HepG2 (cell line): ENCODE measurements around the gene NGRN. TPM values are rescaled to one million over a fixed set of nuclear protein-coding genes. Genes with fewer than 3 reads are reported as not detected.

Source experiments
- ATAC-seq: fragments of 200-7000 bp; cut with Tn5 transposase; 3 replicates; pipeline ENCODE4 v1.9.1; 2020; ENCODE audit warnings: mild to moderate bottlenecking, moderate library complexity
- BruUV-seq: library from RNA; stranded (reverse); fragments of 400-500 nt; replicated peaks from 2 replicates; lab custom pipeline; 2021; lab: Mats Ljungman, UMichigan
- CTCF ChIA-PET: fragments of 300-600 bp; formaldehyde crosslinking; extraction: SDS; loops from one replicate; lab custom pipeline; 2021; ENCODE audit warnings: low total read pairs, inconsistent platforms, low intra/inter-chr PET ratio; lab: Yijun Ruan, JAX
- POLR2A ChIA-PET: fragments of 350-600 bp; sonication (Branson Sonifier 250); formaldehyde crosslinking; loops from one replicate; lab custom pipeline; 2020; ENCODE audit warnings: antibody characterized with exemption, inconsistent platforms; lab: Yijun Ruan, JAX
- DNase-seq: peaks from one replicate; pipeline ENCODE4 v3.0.0-alpha.2; 2015; ENCODE audit warnings: low spot score
- FAIRE-seq: peaks from 3 replicates; lab custom pipeline; 2011; peaks lifted over from hg19 to GRCh38; lab: Jason Lieb, UNC
- H2AFZ ChIP-seq: one replicate; pipeline ENCODE4 v1.6.1; 2011; ENCODE audit warnings: low read length, inconsistent platforms
- H3K27ac ChIP-seq: fragments of 300-600 bp; 3 replicates; pipeline ENCODE4 v1.8.0; 2011; ENCODE audit warnings: mixed run types, mild to moderate bottlenecking, mixed read lengths, low read length, inconsistent platforms; ENCODE audit not compliant: insufficient read depth; ENCODE audit errors: extremely low read length
- H3K27me3 ChIP-seq, 2 experiments: fragments of 200-600 bp in 1 of 2; 2 replicates in 1 of 2; 3 replicates in 1 of 2; pipeline versions ENCODE4 v1.6.0 to v1.8.0; 2011; ENCODE audit warnings: low read length in 2 of 2, mild to moderate bottlenecking in 2 of 2, moderate library complexity in 2 of 2, inconsistent platforms in 1 of 2; ENCODE audit not compliant: insufficient read depth in 2 of 2, control insufficient read depth in 1 of 2
- H3K36me3 ChIP-seq, 2 experiments: fragments of 200-600 bp in 1 of 2; replicated peaks in 1 of 2; 2 replicates in 1 of 2; 3 replicates in 1 of 2; pipeline versions ENCODE4 v1.5.1 to v1.8.0; 2011; ENCODE audit warnings: low read length in 2 of 2, inconsistent platforms in 1 of 2; ENCODE audit not compliant: insufficient read depth in 2 of 2, control insufficient read depth in 1 of 2
- H3K4me1 ChIP-seq: 2 replicates; pipeline ENCODE4 v1.5.1; 2012; ENCODE audit warnings: low read length, inconsistent platforms; ENCODE audit not compliant: insufficient read depth
- H3K4me2 ChIP-seq: 2 replicates; pipeline ENCODE4 v1.6.0; 2011; ENCODE audit warnings: low read depth, low read length, inconsistent platforms
- H3K4me3 ChIP-seq, 3 experiments: fragments of 200-600 bp in 1 of 3; sonication (generic), shearing (Covaris generic) in 1 of 3; replicated peaks in 1 of 3; 2 replicates each; pipeline ENCODE4 v1.5.1; 2011 to 2016; ENCODE audit warnings: low read length in 3 of 3, inconsistent platforms in 2 of 3, low read depth in 2 of 3, mild to moderate bottlenecking in 2 of 3, control low read depth in 1 of 3, mixed read lengths in 1 of 3; ENCODE audit not compliant: insufficient read depth in 1 of 3
- H3K79me2 ChIP-seq: one replicate; pipeline ENCODE4 v1.6.1; 2011; ENCODE audit warnings: low read length, inconsistent platforms; ENCODE audit not compliant: insufficient read depth
- H3K9ac ChIP-seq: 2 replicates; pipeline ENCODE4 v1.6.0; 2011; ENCODE audit warnings: mild to moderate bottlenecking, low read depth, low read length, inconsistent platforms; ENCODE audit not compliant: insufficient read depth
- H3K9me3 ChIP-seq: 2 replicates; pipeline ENCODE4 v1.5.1; 2012; ENCODE audit warnings: mild to moderate bottlenecking, low read length
- H4K20me1 ChIP-seq: 2 replicates; pipeline ENCODE4 v1.6.0; 2011; ENCODE audit warnings: inconsistent platforms, mild to moderate bottlenecking, low read length, moderate library complexity; ENCODE audit not compliant: insufficient read depth
- ARID3A ChIP-seq: IDR thresholded peaks from 2 replicates; pipeline ENCODE4 v1.6.1; 2012; ENCODE audit warnings: low read depth, low read length, improper control_type of control experiment
- CEBPB ChIP-seq: IDR thresholded peaks from 2 replicates; pipeline ENCODE4 v1.6.1; 2011; ENCODE audit warnings: low read depth, low read length, improper control_type of control experiment, borderline replicate concordance
- GMEB1 ChIP-seq: sonication (generic); formaldehyde crosslinking; IDR thresholded peaks from 2 replicates; pipeline ENCODE4 v1.5.1; 2020; ENCODE audit warnings: missing genetic modification reagents, mild to moderate bottlenecking, borderline replicate concordance
- HDAC2 ChIP-seq: sonication (generic); formaldehyde crosslinking; IDR thresholded peaks from 2 replicates; pipeline ENCODE4 v1.4.0; 2020; ENCODE audit warnings: missing genetic modification reagents
- HOXA3 ChIP-seq: sonication (generic); formaldehyde crosslinking; IDR thresholded peaks from 2 replicates; pipeline ENCODE4 v1.5.0; 2020; ENCODE audit warnings: missing genetic modification reagents
- IRF2 ChIP-seq: IDR thresholded peaks from 2 replicates; pipeline ENCODE4 v1.6.1; 2018; ENCODE audit warnings: missing genetic modification reagents, missing compliant biosample characterization
- NFKB2 ChIP-seq: sonication (generic); formaldehyde crosslinking; IDR thresholded peaks from 2 replicates; pipeline ENCODE4 v1.4.0; 2020; ENCODE audit warnings: missing genetic modification reagents, borderline replicate concordance
- SKIL ChIP-seq: sonication (generic); formaldehyde crosslinking; IDR thresholded peaks from 2 replicates; pipeline ENCODE4 v1.8.0; 2022; ENCODE audit warnings: missing genetic modification reagents, mild to moderate bottlenecking, moderate library complexity, borderline replicate concordance
- SP5 ChIP-seq: IDR thresholded peaks from 2 replicates; pipeline ENCODE4 v1.6.1; 2016; ENCODE audit warnings: low read depth, borderline replicate concordance
- TARDBP ChIP-seq: sonication (generic); formaldehyde crosslinking; IDR thresholded peaks from 2 replicates; pipeline ENCODE4 v1.8.0; 2022; ENCODE audit warnings: mild to moderate bottlenecking, missing genetic modification reagents
- ZBTB3 ChIP-seq: sonication (generic); formaldehyde crosslinking; IDR thresholded peaks from 2 replicates; pipeline ENCODE4 v1.4.0; 2020; ENCODE audit warnings: low read depth, mild to moderate bottlenecking, moderate library complexity, missing genetic modification reagents, borderline replicate concordance
- ZIK1 ChIP-seq: sonication (generic); formaldehyde crosslinking; IDR thresholded peaks from 2 replicates; pipeline ENCODE4 v1.5.0; 2020; ENCODE audit warnings: mild to moderate bottlenecking, low read depth, missing genetic modification reagents, borderline replicate concordance
- ZMYM4 ChIP-seq: sonication (generic); formaldehyde crosslinking; IDR thresholded peaks from 2 replicates; pipeline ENCODE4 v1.8.1; 2023; ENCODE audit warnings: mild to moderate bottlenecking, missing genetic modification reagents
- ZNF138 ChIP-seq: sonication (generic); formaldehyde crosslinking; IDR thresholded peaks from 2 replicates; pipeline ENCODE4 v1.5.0; 2020; ENCODE audit warnings: mild to moderate bottlenecking, low read depth, missing genetic modification reagents
- ZNF563 ChIP-seq: sonication (generic); formaldehyde crosslinking; IDR thresholded peaks from 2 replicates; pipeline ENCODE4 v1.8.0; 2022; ENCODE audit warnings: mild to moderate bottlenecking, moderate library complexity, missing genetic modification reagents
- ZNF709 ChIP-seq: sonication (generic); formaldehyde crosslinking; IDR thresholded peaks from 2 replicates; pipeline ENCODE4 v1.5.0; 2020; ENCODE audit warnings: mild to moderate bottlenecking, missing genetic modification reagents
- ZSCAN21 ChIP-seq: sonication (generic); formaldehyde crosslinking; IDR thresholded peaks from 2 replicates; pipeline ENCODE4 v1.8.0; 2022; ENCODE audit warnings: mild to moderate bottlenecking, missing genetic modification reagents, moderate library complexity, borderline replicate concordance
- WGBS: methylation state at CpG from one replicate; pipeline ENCODE4 v1.1.6; 2017; ENCODE audit warnings: low lambda C conversion rate; 5-methylcytosine and 5-hydroxymethylcytosine counted together
- in situ Hi-C: cut with HindIII; loops from 2 replicates; pipeline ENCODE4 v1.10.0; 2017; ENCODE audit warnings: low pct_unique_long_range_greater_than_20kb; ENCODE audit not compliant: extremely low pct_ligation_motif_present
- intact Hi-C: fragments of 100-400 bp; cut with micrococcal nuclease; formaldehyde crosslinking; loops from one replicate; pipeline ENCODE4 v1.10.0; 2022; ENCODE audit not compliant: unreplicated experiment
- polyA plus RNA-seq, 8 experiments: library from polyadenylated mRNA; depleted of rRNA in 3 of 8; stranded (reverse) in 7 of 8; unstranded in 1 of 8; fragments of >200 nt; fragmentation: Illumina TruSeq in 4 of 8; extraction: Trizol in 4 of 8; gene quantifications; 2 replicates each; pipeline versions ENCODE4 v1.2.1 to v1.2.3, GENCODE V29; 2011 to 2016; ENCODE audit warnings: low read depth in 4 of 8, missing spikeins in 1 of 8, mixed read lengths in 1 of 8; ENCODE audit not compliant: insufficient read depth in 1 of 8
- total RNA-seq, 5 experiments: library from RNA; depleted of rRNA; stranded (reverse); fragments of >200 nt; fragmentation: Illumina TruSeq; extraction: Trizol; gene quantifications; 2 replicates each; pipeline ENCODE4 v1.2.3, GENCODE V29; 2016; ENCODE audit warnings: low read depth in 1 of 5

Gene NGRN
- total and polyA plus RNA-seq, 2 of the 13 experiments (the other 11 are each of a cell fraction or from before 2014, with no cell fraction given) = 39.8 to 63.7 TPM

GRCh38 chr15:90234096-90234988 is 31.1 kb upstream of the NGRN start, which contains the start of gene GDPGP1:
Gene GDPGP1, plus strand, starts transcription at chr15:90234209. Its CDS starts 6,700 bp downstream, at chr15:90240909.
- in situ Hi-C loops = no loop called here
- ATAC-seq = no peak
- intact Hi-C loops = loop anchor here (1.0 to 5.0 kb wide), 2 partner anchors 15 to 33 kb away; partner anchors contain the start of genes NGRN and TTLL13
- TF ChIP-seq HDAC2 = no peak
- 0 out of 2 replicates have a peak, but pooled peaks have one; percentile 13 for TF ChIP-seq ZNF563 (CRISPR knock-in tag)
- TF ChIP-seq NFKB2 (CRISPR knock-in tag) = 0 out of 2 replicates have a peak, but pooled peaks have one; percentile 6
- TF ChIP-seq HOXA3 (CRISPR knock-in tag) = peak; percentile 16; the same call in 1 of the 2 replicates
- TF ChIP-seq TARDBP (CRISPR knock-in tag) = no peak
- TF ChIP-seq IRF2 (CRISPR knock-in tag) = peak; percentile 26
- TF ChIP-seq ARID3A = no peak
- TF ChIP-seq ZNF138 = 0 out of 2 replicates have a peak, but pooled peaks have one; percentile 25
- TF ChIP-seq ZIK1 (CRISPR knock-in tag) = no peak
- 0 out of 2 replicates have a peak, but pooled peaks have one; percentile 10 for TF ChIP-seq ZMYM4 (CRISPR knock-in tag)
- TF ChIP-seq ZNF709 (CRISPR knock-in tag) = peak; percentile 4; the same call in 1 of the 2 replicates
- TF ChIP-seq ZSCAN21 (CRISPR knock-in tag) = no peak
- TF ChIP-seq SP5 (CRISPR knock-in tag) = 0 out of 2 replicates have a peak, but pooled peaks have one; percentile 6
- TF ChIP-seq SKIL (CRISPR knock-in tag) = no peak
- TF ChIP-seq GMEB1 (CRISPR knock-in tag) = peak; percentile 76
- TF ChIP-seq ZBTB3 (CRISPR knock-in tag) = 0 out of 2 replicates have a peak, but pooled peaks have one; percentile 79
- peak; percentile 70 for TF ChIP-seq CEBPB

More at GRCh38 chr15:90234096-90234988, 31.1 kb upstream of the NGRN start, which contains the start of gene GDPGP1:
- Histone ChIP-seq H3K4me2 (peak within 1 kb of the TSS; percentile 89), H3K9me3 (no peaks in the 10 kb centered on the region), H4K20me1 (no peaks in the 10 kb centered on the region), H3K27me3 (no peaks in the 10 kb centered on the region; a peak in 1 of 5 replicates), H3K36me3 (peaks cover 5 to 37% of the 10 kb centered on the region in 2 experiments), H3K27ac (peak within 1 kb of the TSS; percentile 94), H3K79me2 (peaks cover 8% of the 10 kb centered on the region), H3K4me1 (peaks cover 28% of the 10 kb centered on the region), H3K4me3 (peak within 1 kb of the TSS; percentile 73 to 86 (median 80)), H3K9ac (peak within 1 kb of the TSS; percentile 83), H2AFZ (peak within 1 kb of the TSS; percentile 76)
- DNase-seq = peak; percentile 24
- CTCF ChIA-PET = no interaction called here
- FAIRE-seq = peak; percentile 15
- 13% methylated on average over 12 of the region's 49 CpGs for WGBS
- TSS peak; percentile 80 for BruUV-seq
- POLR2A ChIA-PET = interaction anchor here (1.1 to 4.5 kb wide), 9 partner anchors 10 to 91 kb away, joined by 5 to 50 read pairs (median 9); partner anchors contain the start of genes NGRN, SEMA4B and TTLL13
